Measurements from ENCODE around the gene RGL2.

RGL2 gene

DNA sequence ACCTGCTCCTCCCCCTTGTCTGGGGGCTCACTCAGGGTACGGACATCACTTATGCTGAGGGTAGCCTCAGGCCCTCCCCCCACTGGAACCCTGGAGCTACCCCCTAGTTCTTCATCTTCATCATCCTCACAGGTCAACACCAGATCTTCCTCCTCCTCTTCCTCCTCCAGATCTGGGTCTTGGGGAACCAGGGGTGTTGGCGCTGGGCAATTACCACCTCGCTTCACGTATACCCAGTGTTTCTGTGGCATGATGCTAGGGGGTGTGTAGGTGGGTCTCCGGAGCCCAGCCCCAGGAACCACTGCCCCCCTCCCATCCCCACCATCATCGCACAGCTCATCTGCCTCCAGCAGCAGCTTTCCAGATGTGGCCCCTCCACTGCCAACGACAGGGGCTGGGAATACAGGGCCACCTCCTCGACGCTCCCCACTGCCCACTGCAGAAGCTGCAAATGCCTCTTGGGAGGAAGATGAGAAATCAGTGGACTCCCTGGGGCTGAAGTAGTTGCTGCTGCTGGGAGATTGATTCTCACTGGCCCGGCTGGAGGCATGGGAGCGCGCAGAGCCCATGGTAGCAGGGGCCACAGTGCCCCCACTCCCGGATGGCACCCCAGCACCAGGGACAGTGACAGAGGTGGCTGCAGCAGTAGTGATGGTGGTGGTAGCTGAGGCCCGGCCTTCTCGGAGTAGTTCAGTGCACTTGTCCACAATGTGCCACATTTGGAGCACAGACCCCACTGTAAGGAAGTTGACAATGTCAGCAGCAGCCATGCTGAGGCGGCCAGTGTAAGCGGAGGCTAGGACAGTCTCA is 17.3 kb upstream of the RGL2 start:
- no peak for DNase-seq

DNA sequence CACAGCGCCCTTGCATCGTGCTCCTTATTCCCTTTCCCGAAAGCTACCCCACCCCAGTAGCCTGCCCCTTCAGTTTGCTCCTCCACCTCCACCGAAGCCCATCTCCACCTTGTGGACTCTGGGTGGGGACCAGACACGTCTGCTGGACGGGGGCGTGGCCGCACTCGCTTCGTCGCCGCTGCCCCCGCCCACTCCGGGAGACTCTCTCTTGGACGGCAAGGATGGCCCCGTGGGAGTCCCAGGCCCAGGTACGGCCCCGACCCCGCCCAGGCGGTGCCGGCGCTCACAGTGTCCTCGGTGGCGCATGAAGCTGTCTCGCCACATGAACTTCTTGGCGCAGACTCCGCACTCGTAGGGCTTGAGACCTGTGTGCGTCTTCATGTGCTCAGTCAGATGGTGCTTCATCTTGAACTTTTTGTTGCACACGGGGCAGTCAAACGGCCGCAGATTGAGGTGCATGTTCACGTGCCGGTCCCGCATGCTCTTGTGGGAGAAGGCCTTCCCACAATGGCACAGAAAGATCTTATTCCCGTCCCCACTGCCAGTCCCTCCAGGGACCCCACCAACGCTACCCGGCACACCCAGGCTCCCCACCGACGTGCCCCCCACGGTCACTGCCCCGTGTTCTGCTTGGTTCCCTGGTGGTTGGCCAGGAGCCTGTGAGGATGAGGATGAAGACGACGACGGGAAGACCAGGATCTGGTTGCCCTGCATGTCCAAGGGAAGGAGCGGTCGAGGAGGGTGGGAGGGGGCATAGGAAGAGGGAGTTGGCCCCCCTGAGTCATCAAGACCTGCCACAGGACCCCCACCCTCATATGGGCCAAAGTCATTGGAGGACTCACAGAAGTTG is 16.4 kb upstream of the RGL2 start:
- DNase-seq, result no peak

DNA sequence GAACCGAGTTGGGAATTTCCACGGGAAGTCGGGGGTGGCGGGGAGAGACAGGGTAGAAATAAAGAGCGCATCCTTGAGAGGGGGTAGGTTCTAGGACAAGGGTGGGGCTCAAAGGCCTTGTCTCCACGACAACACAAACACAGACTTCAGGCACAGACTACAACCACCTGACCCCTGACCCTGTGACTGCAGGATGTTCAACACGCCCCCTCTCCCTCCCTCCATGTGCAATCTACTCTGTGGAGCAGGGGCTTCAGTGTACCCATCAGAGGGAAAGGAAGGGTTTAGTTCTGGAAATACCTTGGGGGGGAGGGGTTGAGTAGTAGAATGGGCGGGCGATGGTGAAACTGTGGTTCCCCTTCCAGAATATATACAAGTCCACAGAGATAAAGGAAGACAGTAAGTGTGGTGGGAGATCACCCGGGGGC is 15.8 kb upstream of the RGL2 start:
- peak; percentile 68 for DNase-seq

DNA sequence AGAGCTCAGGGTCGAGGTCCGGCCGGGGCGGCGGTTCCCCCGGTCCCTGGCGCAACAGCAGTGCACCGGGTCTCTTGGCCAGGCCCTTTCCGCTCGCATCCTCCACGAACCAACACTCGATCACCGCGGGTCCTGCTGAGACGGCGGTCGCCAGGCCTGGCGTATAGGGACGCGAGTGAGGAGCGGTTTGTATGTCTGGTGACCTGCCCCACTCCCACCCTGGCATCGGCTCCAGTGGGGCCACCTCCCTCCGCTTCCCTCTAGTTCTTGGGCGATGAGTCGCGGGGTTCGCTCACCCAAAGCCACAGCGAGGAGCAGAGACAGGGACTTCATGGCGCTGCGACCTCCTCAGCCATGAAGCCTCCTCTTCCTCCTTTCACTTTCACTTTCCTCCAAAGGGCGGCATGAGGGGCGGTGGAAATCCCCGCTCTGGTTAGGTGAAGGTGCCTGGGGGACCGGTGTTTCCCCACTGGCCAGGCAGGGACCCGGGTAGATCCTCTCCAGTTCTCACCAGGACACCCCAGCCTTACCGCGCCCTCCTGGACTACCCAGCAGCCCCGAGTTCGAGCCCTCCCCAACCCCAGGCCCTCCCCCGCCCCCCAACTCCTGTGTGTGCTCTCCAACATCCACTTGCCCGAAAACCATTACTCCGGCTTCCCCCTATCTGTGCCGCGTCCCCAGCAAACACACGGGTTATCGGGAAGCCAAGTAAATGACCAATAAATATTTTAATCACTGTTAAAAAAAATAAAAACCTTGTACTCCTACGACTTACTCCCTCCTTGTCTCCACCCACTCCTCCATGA is 15.2 kb upstream of the RGL2 start, which contains the start of gene TAPBP:
Gene TAPBP (minus strand): TSS at position 370 of the 806 bp plus-strand sequence. CDS start 37 bp downstream, at position 333.
- DNase-seq, result no peak

DNA sequence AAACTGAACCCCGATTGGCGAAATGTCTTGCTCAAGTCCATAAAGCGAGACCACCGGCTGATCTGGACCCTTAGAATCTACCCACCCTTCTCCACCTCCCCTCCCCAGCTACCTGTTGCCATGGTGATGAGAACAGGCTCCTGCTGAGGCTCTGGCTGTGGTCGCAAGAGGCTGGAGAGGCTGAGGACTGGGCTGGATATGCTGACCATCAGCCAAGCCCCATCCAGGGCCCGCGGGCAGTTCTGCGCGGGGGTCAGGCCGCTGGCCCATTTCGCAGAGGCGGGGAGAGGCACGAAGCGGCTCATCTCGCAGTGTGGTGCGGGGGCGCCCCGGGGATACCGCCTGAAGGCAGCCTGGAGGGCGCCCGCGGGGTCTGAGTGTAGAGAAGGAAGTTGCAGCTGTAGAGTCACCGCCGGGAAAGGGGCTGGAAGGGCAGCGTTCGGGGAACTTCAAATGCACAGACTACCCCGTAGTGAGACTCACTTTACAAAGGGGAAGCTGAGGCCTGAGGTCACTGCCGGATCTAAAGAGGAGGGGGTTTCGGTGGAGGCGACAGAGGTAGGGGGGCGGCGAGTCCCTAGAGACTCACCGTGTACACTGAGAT is 14.5 kb upstream of the RGL2 start:
- DNase-seq, result no peak

DNA sequence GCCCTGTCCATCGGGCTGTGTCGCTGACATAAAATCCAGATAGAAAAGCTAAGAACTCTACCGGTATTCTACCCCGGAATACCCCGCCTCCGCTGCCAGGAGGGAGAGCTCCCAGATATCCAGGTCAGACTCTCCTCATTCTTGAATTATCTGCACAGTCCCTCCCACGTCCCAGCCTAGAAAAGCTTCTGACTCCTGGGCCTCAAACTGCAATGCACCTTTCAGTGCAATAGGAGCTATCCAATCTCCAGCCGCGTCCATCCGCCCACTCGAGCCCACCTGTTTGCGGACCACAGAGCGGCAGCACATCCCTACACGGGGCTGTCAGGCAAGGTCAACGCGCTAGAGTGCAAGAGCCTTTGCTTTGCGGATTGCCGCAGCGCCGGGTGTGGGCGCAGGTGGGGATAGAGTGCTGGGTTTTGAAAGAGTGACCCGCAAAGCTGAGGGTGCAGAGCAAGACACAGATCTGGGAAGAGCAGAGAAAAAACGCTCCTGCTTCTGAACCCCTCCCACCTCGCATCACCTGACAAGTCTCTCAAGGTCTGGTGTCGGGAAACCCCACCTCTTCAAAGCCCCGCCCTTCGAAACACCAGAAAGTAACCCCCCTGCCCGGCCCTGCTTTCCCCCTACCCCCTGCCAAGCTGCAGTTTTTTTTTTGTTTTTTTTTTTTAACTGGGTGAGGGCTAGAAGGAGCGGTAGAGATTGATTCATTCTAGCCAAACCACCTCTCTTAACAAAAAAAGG is 13.8 kb upstream of the RGL2 start:
- DNase-seq, result no peak

DNA sequence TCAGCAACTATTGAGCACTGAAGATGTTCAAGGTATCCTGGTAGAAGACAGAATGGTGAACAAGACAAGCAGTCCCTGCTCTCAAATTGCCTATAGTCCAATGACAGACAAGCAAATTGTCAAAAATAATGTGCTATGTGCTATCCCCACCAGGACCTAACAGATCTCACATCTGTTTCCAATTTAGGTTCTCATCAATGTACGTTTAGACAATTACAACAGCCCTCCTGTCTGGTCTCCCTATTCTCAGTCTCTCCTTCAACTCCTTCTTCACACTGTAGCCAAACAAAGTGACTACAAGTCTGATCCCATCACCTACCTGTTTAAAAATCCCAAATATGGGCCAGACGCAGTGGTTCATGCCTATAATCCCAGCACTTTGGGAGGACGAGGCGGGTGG is 7.6 kb upstream of the RGL2 start:
- DNase-seq, result no peak

DNA sequence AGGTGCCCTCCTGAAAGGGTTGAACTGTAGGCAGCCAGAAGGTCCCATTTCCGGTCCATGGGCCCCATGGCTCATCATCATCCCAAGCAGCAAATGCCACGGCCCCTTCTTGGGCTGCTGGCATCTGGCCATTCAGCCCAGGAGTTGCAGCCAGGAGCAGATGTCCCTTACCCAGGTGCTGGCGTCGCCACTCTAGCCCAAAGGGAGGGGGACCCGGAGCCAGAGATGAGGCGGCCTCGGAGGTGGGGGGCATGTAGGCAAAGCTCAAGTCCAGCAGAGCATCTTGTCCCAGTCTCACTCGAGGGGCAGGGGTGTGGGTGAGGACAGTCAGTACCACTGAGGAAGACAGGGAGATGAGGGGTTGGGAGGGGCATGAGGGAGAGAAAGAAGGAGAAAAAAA is 6.3 kb upstream of the RGL2 start:
- DNase-seq, result no peak

DNA sequence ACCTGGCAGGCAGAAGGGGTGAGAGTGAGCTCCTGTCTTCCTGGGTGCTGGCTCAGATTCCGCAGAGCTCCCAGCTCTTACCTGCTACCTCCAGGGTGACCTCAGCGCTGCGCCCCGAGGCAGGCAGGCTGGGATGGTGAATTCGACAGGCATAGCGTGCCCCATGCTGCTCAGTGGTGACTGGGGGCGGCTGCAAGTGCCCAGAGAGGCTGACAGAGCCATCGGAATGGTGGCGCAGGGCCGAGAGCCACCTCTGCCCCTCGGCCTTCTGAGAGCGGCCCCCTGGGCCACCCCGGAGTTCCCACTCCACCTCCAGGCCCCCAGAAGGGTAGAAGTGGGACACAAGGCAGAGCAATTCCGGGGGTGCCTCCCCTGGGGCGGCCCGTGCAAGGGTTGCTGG is 5.5 kb upstream of the RGL2 start:
- no peak for DNase-seq

DNA sequence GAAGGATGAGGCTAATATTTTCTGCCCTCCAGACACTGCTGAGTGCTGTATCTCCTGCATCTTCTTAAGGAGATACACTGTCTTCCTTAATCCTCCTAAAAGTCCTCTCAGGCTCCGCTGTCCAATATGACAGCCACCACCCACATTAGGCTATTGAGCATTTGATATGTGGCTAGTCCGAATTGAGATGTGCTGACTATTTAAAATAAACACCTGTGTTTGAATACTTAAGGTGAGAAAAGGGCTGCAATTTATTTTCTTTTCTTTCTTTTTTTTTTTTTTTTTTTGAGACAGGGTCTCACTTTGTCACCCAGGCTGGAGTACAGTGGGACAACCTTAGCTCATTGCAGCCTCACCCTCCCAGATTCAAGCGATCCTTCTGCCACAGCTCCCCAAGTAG is 3.1 kb upstream of the RGL2 start:
- DNase-seq, result no peak

DNA sequence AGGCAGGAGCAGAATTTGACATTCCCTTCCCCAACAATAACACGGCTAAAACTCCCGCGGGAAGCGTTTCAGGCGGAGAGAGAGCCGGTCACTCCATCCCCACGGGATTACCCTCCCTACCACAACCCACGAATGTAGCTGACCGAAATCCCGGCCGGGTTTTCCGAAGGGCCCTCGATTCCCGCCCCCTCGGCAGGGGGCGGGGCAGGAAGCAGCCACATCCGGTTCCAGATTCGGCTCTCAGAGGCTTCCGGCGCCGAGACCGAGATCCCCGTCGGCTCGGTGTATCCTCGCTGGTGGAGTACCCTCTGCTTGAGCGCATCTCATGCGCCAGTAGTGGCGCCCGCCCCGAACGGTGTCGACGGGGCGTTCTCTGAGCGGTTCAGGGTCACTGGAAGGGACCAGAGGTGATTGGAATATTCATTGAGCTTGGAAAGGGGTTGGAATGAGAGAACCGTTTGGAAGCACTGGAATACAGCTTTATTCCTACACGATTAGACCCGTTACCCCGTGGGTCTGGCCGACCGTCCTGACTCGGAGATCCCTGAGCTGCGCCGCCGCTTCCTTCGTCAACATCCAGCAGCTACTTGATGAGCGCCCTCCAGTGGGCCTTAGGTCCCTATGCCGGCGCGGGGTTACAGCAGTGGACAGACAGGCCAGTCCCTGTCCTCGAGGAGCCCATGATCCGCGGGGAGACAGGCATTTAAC is 649 bp upstream of the RGL2 start:
- peak; percentile 88 for DNase-seq

DNA sequence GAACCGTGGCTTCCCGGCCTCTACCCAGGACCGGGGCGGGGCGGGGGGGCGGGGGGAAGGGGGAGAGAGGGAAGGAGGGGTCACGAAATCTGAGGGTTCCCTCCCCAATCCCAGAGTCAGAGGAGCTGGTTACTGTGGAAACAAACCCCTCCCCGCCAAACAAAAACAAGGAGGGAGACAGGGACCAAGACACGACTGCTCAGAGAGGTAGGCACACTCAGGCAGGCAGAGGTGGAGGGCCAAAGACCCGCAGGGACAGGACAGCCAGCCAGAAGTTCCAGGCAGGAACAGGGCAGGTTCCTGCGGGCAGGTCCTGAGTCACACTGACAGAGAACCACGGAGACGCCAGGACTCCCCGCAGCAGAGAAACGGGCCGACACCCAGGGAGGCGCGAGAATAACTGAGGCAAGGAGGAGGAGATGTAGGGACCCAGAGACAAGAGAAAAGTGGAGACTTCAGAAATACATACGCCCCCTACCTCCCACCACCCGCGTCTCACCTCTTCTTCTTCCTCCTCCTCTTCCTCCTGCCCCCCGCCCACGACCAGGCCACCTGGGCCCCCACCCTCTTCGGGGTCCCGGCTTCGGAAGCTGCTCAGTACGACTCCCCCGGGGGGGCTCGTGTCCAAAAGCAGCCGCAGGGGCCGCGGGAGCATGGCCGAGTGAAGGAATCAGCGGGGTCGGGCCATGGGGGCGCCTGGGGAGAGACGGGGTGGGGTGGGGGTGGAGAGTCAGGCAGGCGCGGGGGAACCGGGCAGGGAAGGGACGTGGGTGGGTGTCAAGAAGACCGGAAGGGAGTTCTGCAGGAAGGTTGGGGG is 578 bp downstream of the RGL2 start:
- DNase-seq, result no peak

DNA sequence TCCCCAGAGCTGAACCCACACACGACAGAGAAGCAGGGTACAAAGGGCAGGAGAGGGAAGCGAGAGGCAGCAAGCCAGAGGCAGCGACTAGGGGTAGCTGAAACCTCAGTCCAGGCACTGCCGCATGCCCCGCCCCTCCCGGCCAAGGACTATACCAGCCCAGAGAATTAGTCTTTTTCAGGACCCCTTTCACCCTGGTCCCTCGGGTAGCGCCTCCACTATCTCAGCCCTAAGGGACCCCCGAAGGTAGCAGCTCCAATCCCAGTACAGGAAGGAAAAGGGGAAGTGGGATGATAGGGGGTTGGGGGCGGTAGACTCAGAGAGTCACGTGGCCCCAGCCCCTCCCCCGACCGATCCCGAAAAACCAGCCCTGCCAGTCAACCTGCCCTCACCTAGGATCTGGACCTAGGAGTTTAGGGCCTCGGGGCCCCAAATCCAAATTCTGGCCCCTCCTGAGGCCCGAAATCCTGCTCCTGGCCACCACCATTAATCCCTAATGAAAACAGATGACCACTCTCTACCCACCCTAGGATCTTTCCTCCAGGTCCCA is 1.3 kb downstream of the RGL2 start:
- DNase-seq, result no peak

DNA sequence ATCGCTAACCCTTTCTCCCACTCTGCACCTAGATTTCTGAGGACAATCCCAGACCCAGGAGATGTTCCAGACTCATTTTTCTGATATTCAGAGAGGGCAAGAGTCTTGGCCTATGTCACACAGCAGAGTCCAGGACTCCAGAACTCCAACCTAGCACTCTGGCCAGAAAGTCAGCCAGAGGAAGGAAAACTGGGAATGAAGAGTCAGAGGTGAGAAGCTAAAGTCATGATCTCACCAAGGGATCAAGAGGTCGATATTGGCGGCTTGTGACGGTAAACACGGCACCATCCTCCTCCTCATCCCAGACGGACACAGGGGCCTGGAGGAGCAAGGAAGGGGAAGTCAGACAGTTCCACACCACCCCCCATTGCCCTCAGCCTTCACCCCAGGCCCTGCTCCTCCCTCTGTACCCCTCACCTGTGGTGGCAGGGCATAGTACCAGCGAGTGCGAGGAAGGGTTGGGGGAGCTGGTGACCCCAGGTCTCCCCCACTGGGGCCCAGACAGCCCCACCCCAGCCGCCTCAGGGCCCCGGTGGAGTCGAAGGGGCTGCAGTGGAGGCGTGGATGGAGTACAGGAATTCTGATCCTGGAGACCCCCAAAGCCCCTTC is 1.8 kb downstream of the RGL2 start:
- no peak for DNase-seq

DNA sequence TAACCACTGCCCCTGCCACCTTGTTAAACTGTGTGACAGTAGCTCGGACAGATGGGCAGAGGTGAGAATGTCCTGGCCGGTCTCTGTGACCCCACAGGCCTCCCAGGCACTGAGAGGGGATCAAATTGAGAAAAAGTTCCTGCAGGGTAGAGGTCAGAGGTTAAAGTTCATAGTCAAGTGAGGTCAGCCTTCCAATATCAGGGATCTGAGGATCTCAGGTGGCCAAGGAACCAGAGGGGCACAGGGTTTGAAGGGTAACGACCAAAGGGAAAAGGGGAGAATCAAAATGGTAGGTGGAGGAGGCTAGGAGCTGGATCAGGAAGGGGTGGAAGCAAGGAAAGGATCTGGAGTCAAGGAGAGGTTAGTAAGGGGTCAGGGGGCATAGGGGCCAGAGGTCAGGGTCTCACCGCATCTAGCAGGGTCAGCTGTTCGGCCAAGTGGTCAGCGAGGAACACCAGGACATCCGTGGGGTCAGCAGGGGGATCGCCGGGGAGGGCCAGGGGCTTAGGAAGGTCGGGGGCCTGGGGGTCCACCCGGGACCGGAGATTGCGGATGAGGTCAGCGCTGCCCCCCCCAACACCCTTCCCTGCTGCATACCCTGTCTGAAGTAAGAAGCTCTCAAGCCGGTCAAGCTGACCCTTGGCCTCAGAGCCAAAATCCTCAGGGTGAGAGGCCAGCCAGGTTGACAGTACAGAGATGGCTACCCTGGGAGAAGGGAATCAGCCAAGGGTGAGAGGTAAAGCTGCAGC is 2.9 kb downstream of the RGL2 start:
- DNase-seq, result no peak

DNA sequence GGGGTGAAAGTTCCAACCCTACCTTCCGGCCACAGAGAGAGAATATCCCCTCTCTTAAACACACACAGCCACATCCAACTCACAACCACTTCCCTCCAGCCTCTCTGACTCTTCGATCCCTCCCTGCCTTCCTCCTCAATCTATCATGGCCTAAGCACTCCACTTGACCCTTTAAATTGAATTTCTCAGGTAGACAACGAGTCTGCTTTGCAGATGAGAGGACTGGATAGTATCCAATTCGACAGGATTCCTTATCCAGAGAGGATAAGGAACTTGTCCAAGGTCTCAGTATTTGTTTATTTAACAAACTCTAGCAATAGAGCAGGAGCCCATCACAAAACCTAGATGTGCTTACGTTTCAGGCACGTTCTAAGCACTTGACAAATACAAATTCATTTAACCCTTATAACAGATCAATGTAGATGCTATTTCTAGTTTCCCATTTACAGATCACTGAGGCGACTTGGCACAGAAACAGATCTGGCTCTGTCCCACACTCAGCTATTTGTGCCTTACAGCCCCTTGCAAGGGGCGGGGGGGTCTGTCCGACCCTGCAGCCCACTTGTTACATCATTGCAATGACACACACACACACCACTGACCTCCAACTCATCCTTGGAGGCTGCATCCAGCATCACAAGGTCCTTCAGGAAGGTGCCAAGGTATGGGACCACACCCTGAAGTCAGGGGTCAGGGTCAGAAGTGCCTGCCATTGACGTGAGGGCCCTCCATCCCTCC is 4.5 kb downstream of the RGL2 start:
- no peak for DNase-seq

DNA sequence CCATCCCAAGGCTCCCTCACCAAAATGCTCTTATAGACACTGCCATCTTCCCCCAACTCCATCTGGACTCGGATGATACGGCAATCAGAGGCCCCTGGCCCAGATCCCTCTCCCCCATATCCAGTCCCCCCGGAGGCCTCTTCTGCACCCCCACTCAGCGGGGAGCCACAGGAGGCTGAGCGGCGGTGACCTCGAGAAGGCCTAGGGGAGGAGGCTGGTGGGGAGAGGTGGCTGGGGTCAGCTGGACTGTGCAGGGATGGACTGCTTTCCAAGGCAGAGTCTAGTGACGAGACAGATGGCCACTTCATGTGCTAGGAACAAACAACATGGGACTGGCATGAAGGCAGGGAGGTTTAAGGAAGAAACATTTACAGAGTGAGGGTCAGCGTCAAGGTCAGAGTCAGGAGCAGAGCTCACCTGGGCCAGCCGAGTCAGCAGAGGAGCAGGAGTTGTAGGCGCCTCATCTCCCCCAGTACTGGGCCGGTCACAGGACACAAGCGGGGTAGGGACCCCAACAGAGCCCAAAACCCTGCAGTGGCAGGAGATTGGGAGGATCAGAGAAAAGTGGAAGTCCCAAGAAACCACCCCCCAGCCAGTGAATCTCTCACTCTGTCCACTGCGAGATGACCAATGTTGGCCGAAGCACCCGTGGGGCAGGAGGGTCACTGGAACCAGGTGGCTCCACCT is 5.6 kb downstream of the RGL2 start:
- no peak for DNase-seq

DNA sequence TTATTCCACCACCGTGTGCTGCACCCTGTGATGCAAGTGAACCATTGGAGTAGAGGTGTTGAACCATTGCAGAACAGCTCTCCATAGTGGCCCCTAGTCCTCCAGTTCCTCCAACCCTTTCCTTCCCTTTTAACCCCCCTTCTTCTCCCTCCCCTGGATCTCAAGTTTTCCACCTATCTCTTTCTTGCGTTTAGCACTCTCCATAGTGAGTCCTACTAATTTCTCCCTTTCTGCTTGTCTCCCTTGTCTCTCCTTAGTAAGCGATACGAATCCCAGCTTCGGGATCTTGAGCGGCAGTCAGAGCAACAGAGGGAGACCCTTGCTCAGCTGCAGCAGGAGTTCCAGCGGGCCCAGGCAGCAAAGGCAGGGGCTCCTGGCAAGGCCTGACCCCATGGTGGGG is 8.3 kb downstream of the RGL2 start:
- no peak for DNase-seq
